Measurements from ENCODE around the gene CYP27C1. TPM values are rescaled to one million over a fixed set of nuclear protein-coding genes. Genes with fewer than 3 reads are reported as not detected.

Gene CYP27C1
- total and polyA plus RNA-seq, 12 donors = 0.07 to 0.20 (median 0.13) TPM; not detected in 6

- H3K9me3 ChIP-seq = peaks cover 0 to 4% (median 0%) of the 10 kb centered on the region in 11 donors
- TF ChIP-seq CTCF (IDR thresholded peaks at IDR 0.05) = no peak
- no peak for DNase-seq
- intact Hi-C loops (cut with DNase I) = no loop called here
- WGBS, 2 donors = 67 to 71% methylated on average over 11 of the region's 11 CpGs
- ATAC-seq = peak in 6 of 8 donors; percentile 18 to 84 (median 46)
- peaks cover 0 to 24% (median 13%) of the 10 kb centered on the region in 7 donors for H3K27me3 ChIP-seq
- H3K27ac ChIP-seq = peak overlapping the region in 7 of 10 donors; percentile 4 to 69 (median 29)
- no peaks in the 10 kb centered on the region for H3K36me3 ChIP-seq
- H3K4me1 ChIP-seq = peaks cover 0 to 40% (median 26%) of the 10 kb centered on the region in 9 donors
- H3K4me3 ChIP-seq = no peak overlapping the region
Measured at GRCh38 chr2:127143841-127144782, 76.0 kb downstream of the CYP27C1 start.

- H3K9me3 ChIP-seq = peaks cover 0 to 7% (median 0%) of the 10 kb centered on the region in 11 donors
- DNase-seq (no peak), ATAC-seq (no peak)
- no peaks in the 10 kb centered on the region for H3K36me3 ChIP-seq
- peak overlapping the region in 4 of 10 donors; percentile 4 to 69 (median 37) for H3K27ac ChIP-seq
- intact Hi-C loops (cut with DNase I) = no loop called here
- no peak for TF ChIP-seq CTCF (IDR thresholded peaks at IDR 0.05)
- H3K4me1 ChIP-seq = peaks cover 0 to 40% (median 26%) of the 10 kb centered on the region in 9 donors
- 90 to 91% methylated on average over 4 of the region's 4 CpGs for WGBS, 2 donors
- H3K4me3 ChIP-seq = no peak overlapping the region
- peaks cover 0 to 24% (median 13%) of the 10 kb centered on the region in 7 donors for H3K27me3 ChIP-seq
Measured at GRCh38 chr2:127142663-127143630, 77.2 kb downstream of the CYP27C1 start.

GRCh38 chr2:127140538-127140937, 79.6 kb downstream of the CYP27C1 start:
- TF ChIP-seq CTCF (IDR thresholded peaks at IDR 0.05) = no peak
- H3K4me1 ChIP-seq = peaks cover 0 to 32% (median 19%) of the 10 kb centered on the region in 9 donors
- H3K27ac ChIP-seq = no peak overlapping the region
- 69% methylated on average over 13 of the region's 13 CpGs for WGBS, 2 donors
- no peaks in the 10 kb centered on the region for H3K36me3 ChIP-seq
- H3K9me3 ChIP-seq = peaks cover 0 to 7% (median 0%) of the 10 kb centered on the region in 11 donors
- peaks cover 0 to 24% (median 13%) of the 10 kb centered on the region in 7 donors for H3K27me3 ChIP-seq
- ATAC-seq (no peak), DNase-seq (no peak)
- no peak overlapping the region for H3K4me3 ChIP-seq
- intact Hi-C loops (cut with DNase I) = no loop called here

GRCh38 chr2:127139766-127140165, 80.3 kb downstream of the CYP27C1 start:
- H3K36me3 ChIP-seq = no peaks in the 10 kb centered on the region
- ATAC-seq (no peak), DNase-seq (no peak)
- H3K27ac ChIP-seq = no peak overlapping the region
- H3K9me3 ChIP-seq = peaks cover 0 to 7% (median 0%) of the 10 kb centered on the region in 11 donors
- peaks cover 0 to 24% (median 13%) of the 10 kb centered on the region in 7 donors for H3K27me3 ChIP-seq
- 71 to 83% methylated on average over 2 of the region's 2 CpGs for WGBS, 2 donors
- TF ChIP-seq CTCF (IDR thresholded peaks at IDR 0.05) = no peak
- H3K4me3 ChIP-seq = no peak overlapping the region
- peaks cover 0 to 30% (median 13%) of the 10 kb centered on the region in 9 donors for H3K4me1 ChIP-seq
- intact Hi-C loops (cut with DNase I) = no loop called here

All from heart right ventricle (tissue), 16 donors.